Mucosa of descending colon (tissue), 3 donors: ENCODE results near the gene GPC4. TPM values are rescaled to one million over a fixed set of nuclear protein-coding genes. Genes with fewer than 3 reads are reported as not detected.

Experiments
- ATAC-seq: fragments of 200-7000 bp; cut with Tn5 transposase; one replicate; pipeline ENCODE4 v1.9.1; 2020; ENCODE audit warnings: mild to moderate bottlenecking, moderate library complexity
- DNase-seq, 3 donors: peaks; one replicate each; pipeline ENCODE4 v3.0.0-alpha.2; 2020
- H3K36me3 ChIP-seq: fragments of 200-600 bp; one replicate; pipeline ENCODE4 v1.8.0; 2021; ENCODE audit warnings: low read depth, mild to moderate bottlenecking
- H3K4me1 ChIP-seq: fragments of 200-600 bp; one replicate; pipeline ENCODE4 v1.8.0; 2021; ENCODE audit warnings: low read depth, mild to moderate bottlenecking
- H3K4me3 ChIP-seq: fragments of 200-600 bp; one replicate; pipeline ENCODE4 v1.8.0; 2021; ENCODE audit warnings: mild to moderate bottlenecking
- H3K9me3 ChIP-seq: fragments of 200-600 bp; one replicate; pipeline ENCODE4 v1.8.0; 2021; ENCODE audit warnings: mild to moderate bottlenecking
- intact Hi-C, 2 donors: fragments of 100-400 bp; cut with DNase I in 1 of 2; cut with micrococcal nuclease in 1 of 2; formaldehyde crosslinking; loops; one replicate each; pipeline versions ENCODE4 v1.11.0 to v1.11.1; 2022; cut with DNase I, micrococcal nuclease
- total RNA-seq, 3 donors: library from RNA; stranded (reverse); fragmentation: NEBNext Ultra II Directional in 2 of 3; extraction: Animal tissue kit (Norgen Biotek cat#: 25700) in 2 of 3; gene quantifications; one replicate each; pipeline versions ENCODE4 v1.2.1 to v1.2.4, GENCODE V29; 2021 to 2023
- TF ChIP-seq, protein P1 (sequence below): fragments of 200-600 bp; IDR thresholded peaks from one replicate; pipeline ENCODE4 v1.8.0; 2022; ENCODE audit warnings: antibody characterized with exemption, mild to moderate bottlenecking
- donor health status: DM: no; HTN: no; CAD: no; lungs with moderate emphysema.
- donor health status: DM: no; HTN: no; CAD: no.
- donor health status: DM: no; HTN: yes; CAD: no.

GPC4 gene
- total RNA-seq, 3 donors from 2014 or later = 12.7 to 33.5 (median 18.4) TPM

DNA sequence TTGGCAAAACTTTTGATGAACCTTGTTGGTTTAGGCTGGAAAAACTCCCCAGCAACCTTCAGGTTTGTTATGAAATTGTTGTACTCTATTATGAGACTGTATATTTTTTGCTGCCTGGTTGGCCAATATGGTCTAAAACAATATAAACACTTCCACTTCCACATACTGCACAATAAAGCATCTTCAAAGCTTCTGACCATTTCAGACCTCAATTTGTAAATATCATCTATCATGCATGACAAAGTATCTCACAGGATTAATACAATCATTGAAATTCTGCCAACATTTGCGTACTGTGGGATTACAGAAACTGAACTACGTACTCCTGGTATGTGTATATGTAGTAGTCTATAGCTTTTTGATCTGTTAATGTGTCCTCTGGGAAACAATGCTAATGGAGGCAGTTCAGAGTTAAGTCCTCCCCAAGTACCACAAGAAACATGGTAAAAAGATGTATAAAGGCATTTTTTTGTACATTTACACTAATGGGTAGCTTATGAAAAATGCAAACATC is 40.4 kb downstream of the GPC4 start:
- TF ChIP-seq, protein P1, sequence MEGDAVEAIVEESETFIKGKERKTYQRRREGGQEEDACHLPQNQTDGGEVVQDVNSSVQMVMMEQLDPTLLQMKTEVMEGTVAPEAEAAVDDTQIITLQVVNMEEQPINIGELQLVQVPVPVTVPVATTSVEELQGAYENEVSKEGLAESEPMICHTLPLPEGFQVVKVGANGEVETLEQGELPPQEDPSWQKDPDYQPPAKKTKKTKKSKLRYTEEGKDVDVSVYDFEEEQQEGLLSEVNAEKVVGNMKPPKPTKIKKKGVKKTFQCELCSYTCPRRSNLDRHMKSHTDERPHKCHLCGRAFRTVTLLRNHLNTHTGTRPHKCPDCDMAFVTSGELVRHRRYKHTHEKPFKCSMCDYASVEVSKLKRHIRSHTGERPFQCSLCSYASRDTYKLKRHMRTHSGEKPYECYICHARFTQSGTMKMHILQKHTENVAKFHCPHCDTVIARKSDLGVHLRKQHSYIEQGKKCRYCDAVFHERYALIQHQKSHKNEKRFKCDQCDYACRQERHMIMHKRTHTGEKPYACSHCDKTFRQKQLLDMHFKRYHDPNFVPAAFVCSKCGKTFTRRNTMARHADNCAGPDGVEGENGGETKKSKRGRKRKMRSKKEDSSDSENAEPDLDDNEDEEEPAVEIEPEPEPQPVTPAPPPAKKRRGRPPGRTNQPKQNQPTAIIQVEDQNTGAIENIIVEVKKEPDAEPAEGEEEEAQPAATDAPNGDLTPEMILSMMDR = no peak
- no peaks in the 10 kb centered on the region for H3K9me3 ChIP-seq
- intact Hi-C loops = no loop called here
- peaks cover 4% of the 10 kb centered on the region for H3K4me1 ChIP-seq
- H3K36me3 ChIP-seq = no peaks in the 10 kb centered on the region
- H3K4me3 ChIP-seq = no peak overlapping the region
- ATAC-seq = no peak
- no peak for DNase-seq

DNA sequence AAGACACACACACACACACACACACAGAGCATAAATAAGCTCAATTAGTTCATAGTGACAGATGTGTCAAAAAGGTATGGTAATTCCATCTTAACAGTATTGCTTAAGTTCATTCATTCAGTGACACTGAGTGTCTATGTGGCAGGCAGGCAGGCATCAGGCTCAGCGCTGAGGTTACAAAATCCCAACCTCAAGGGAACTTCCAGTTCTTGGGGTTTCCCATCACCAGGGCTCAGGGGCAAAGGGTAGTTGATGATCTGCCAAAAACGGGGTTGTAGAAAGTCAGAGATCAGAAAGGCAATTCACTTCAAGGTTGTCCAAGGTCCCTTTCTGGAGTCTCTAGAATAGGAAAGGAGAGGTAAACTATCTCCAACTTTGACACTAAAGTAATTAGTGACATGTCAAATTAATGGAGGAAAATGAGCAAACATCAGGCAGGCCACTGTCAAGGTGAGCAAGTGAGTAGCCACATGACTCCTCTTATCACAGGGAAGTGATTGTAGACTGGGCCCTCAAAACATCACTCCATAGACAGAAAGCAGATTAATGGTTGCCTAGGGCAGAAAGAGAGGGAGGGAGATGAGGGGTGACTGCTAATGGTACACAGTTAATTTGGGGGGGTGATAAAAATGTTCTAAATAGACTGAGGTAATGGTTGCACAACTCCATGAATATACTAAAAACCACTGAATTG is 41.8 kb downstream of the GPC4 start:
- Histone ChIP-seq H3K4me1 (peaks cover 4% of the 10 kb centered on the region), H3K9me3 (no peaks in the 10 kb centered on the region), H3K36me3 (no peaks in the 10 kb centered on the region), H3K4me3 (no peak overlapping the region)
- DNase-seq (peak in 2 of 3 donors; percentile 24 to 38), ATAC-seq (peak; percentile 55)
- TF ChIP-seq, protein P1 = no peak
- intact Hi-C loops = no loop called here

DNA sequence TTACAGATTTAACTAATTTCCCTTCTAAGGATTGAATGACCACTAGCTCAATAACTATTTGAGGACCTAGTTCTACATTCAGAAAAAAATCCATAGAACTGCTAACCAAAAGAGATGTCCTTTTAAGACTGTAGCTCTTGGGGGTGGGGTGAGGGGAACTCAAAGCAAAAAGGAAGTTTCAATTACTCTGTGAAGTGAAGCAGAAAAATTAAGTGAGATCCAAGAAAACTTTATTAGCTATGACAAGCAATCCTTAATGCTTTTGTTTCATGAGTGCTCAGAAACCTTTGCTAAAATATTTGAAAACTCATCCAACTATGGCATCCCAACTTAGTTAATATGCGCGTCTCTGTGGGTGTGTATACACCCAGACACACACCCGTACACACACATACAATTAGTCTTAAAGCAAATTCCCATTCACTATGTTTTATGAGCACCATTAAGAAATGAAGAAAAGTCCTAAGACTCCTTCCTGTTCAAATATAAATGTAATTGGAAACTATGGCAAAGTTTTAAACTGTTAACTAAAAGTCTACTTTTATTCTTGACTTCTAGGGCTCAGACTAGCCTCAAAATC is 44.5 kb downstream of the GPC4 start:
- DNase-seq (no peak), ATAC-seq (no peak)
- Histone ChIP-seq H3K4me3 (no peak overlapping the region), H3K9me3 (no peaks in the 10 kb centered on the region), H3K36me3 (no peaks in the 10 kb centered on the region), H3K4me1 (peaks cover 4% of the 10 kb centered on the region)
- TF ChIP-seq, protein P1 = no peak
- intact Hi-C loops = no loop called here

DNA sequence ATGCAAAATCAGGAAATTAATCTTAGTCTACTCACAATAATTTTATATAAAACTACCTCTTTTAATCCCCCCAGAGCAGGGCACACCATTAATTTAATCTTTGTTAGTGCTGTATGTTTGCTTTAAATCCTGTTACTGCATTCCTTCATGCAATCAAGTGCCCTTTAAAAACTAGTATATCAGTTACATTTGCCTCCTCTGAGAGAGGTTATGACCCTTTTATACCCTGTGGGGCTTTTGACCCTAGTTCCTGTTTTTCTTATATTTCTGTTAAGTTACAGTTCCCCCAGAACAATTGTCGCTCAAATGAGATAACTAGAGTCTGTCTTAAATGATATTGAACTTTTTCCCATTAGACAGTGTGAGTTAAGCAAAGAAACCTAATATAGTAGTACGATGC is 46.2 kb downstream of the GPC4 start:
- Histone ChIP-seq H3K9me3 (no peaks in the 10 kb centered on the region), H3K4me1 (peaks cover 4% of the 10 kb centered on the region), H3K4me3 (no peak overlapping the region), H3K36me3 (no peaks in the 10 kb centered on the region)
- DNase-seq (no peak), ATAC-seq (no peak)
- TF ChIP-seq, protein P1 = no peak
- intact Hi-C loops = no loop called here

DNA sequence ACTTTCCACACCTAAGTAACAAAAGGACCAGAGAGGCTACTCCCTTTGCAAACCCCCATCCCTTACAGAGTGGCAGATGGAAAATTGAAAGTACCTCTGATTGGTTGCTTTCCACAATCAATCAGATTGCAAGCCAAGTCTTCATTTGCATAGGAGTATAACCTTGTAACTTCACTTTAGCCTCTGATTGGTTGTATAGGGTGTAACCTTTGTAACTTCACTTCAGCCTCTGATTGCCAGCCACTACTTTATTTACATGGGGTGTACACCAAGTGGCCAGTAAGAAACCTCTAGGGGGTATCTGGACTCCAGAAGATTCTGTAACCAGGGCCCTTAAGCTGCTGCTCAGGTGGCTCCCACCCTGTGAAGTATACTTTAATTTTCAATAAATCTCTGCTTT is 48.6 kb downstream of the GPC4 start:
- TF ChIP-seq, protein P1 = no peak
- H3K4me1 ChIP-seq = peaks cover 4% of the 10 kb centered on the region
- H3K4me3 ChIP-seq = no peak overlapping the region
- H3K9me3 ChIP-seq = no peaks in the 10 kb centered on the region
- DNase-seq (no peak), ATAC-seq (peak; percentile 70)
- intact Hi-C loops = no loop called here
- no peaks in the 10 kb centered on the region for H3K36me3 ChIP-seq
